Measurements from ENCODE around the gene TIMD4.

TIMD4 gene

DNA sequence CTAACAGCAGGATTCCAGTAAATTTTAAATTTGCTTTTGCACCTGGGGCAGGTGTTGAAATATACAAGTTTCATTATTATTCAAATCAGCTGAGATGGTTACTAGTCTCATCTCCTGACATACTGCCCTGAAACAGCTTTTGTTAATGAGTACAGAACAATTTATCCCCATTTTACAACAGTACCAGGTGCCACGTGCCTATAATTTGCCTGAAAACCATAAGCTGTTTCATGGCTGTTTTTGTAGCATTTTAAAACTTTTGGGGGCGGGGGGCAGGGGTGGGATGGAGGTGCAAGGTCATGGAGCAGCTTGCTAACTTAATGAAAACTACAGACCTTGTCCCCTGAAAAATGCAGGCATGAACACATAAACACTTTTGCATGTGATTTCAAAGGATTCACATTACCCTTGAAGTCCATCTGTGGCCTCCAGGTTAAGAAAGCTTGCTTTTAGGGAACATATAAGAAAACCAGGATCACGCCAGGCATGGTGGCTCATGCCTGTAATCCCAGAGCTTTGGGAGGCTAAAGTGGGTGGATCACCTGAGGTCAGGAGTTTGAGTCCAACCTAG lies 42.1 kb downstream of the TIMD4 start:
- no peak for DNase-seq

DNA sequence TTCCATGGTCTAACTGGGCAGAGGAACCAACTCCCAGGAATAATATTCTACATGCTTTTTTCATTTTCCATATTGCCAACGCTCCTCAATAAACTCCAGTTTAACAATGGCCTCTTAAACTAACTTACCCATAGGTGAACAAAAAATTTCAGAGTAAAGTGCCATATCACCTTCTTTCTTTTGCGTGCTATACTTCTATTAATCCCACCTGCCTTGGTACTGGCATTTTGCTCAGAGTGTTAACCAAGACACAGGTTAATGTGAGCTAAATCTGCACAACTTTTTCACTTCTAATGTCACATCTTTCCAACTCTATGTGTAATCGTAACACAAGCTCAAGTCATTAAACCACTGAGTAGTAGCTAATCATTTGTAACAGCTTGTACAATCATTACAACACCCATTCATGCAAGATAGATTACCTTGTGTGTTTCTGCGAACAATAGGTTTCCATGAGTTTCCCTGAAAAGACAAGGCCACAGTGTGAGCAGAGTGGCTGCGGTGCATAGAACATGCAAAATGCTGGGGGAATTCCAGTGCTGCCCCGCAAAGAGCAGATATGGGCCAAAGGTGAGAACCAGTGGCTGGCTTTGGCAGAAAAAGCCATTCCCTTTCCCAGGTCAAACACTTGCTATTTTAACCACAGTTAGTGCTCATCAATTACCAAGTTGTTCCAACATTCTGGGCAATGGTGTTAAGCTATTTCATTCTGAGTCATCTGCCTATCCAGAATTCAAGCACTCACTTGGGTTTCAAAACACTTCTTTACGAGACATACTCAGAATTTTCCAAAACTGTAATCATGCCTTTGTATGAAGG lies 42.8 kb downstream of the TIMD4 start:
- no peak for DNase-seq

DNA sequence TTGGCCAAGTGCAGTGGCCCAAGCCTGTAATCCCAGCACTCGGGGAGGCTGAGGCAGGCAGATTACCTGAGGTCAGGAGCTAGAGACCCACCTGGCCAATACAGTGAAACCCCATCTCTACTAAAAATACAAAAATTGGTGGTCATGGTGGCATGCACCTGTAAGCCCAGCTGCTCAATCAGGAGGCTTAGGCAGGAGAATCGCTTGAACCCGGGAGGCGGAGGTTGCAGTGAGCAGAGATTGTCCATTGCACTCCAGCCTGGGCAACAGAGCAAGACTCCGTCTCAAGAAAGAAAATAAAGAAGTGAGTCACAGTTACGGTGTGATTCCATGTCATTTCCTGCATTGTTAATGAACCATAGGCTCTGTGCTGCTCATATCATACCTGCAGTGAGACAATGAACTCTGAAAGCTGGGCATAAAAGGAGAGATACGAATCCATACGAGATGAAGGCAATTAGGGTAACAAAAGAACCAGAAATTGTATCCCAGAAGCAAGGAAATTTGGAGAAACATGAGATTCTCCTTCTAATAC lies 44.6 kb downstream of the TIMD4 start:
- no peak for DNase-seq

DNA sequence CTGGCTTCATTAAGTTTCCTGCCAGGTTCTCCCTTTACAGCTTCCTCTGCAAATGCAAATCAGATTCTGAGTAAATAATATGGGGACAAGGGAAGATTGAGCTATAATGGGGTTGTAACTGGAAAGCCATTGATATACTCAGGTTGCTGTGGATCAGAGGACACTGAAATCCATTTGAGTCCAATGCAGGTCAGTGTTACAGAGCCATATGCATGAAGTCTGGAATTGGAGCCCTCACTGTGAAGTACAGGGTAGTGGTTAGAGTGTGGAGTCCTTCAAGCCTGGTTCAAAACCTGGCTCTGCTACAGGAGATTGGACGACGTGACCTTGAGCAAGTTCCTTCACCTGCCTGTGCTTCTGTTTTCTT lies 48.7 kb downstream of the TIMD4 start:
- DNase-seq = no peak

DNA sequence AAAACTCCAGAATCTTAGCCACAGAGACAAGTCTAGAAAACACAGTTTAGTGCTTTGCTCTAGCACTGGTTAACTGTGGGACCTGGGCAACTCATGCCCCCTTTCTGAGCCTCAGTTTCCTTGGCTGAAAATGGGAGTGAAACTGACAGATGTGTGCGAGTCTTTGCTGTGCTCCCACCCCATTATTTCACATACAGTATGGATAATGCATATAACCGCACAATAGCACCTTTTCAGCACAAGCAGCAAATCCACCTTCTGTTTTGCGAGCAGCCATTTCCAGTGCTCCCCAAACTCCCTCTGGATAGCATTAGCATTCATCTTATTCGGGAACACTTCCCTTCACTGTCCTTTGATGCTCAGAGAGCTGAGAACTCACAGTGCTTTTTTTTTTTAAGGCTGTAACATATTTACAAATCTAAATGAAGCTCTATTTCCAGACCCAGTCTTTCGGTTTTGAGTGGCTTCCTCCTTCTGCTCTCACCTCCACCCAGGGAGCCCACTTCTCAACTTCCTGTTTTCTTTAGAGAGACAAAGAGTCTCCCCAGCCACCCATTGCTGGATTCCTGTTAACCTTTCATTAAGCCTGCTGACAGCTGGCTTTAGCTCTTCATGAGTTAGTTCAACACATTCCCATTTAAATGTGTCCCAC lies 49.2 kb downstream of the TIMD4 start:
- peak; percentile 93 for DNase-seq

DNA sequence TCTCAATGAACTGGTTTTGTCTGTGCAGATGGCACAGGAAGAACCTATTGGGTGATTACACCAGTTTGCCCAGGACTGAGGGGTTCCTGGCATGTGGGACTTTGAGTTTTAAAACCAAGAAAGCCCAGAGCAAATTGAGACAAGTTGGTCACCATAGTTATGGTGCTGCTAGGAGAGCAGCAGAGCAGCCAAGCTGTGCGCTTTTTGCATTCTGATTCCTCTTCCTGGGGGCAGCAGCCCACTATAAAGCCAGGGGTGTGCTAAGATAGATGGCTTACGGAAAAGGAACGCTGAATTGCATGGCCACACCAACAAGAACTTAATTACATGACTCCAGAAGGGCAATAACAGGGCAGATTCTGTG lies 49.7 kb downstream of the TIMD4 start:
- no peak for DNase-seq

DNA sequence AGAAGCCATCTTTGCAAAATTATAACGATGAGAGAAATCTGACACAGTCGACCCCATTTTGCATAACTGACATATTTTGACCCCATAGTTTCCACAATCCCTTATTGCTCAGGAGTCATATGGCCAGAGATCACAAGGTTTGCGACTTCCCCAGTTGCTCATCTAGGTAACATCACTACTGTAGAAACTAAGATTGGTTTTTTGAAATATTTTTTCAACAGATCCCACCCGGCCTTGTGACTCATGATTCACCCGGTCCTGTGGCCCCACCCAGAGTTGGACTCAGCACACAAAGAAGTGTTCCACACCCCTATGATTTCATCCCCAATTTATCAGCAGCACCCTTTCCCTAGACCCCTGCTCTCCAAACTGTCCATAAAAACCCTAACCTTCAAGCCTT lies 50.2 kb downstream of the TIMD4 start:
- DNase-seq = no peak

DNA sequence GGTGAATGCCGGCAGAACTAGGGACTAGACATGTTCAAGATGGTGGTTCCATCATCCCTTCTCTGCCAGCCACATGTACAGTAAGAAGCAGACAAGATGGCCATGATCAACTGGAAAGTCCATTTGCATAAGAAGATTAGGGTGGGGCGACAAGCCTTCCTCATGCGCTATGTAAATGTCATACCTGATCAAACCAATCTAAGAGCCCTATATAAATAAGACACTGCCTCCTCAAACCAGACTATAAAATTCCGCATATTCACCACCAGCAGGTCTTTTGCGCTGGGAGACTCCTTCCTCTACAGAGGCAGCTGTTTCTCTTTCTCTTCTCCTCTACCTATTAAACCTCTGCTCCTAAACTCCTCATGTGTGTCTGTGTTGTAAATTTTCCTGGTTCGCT lies 53.8 kb downstream of the TIMD4 start:
- no peak for DNase-seq

DNA sequence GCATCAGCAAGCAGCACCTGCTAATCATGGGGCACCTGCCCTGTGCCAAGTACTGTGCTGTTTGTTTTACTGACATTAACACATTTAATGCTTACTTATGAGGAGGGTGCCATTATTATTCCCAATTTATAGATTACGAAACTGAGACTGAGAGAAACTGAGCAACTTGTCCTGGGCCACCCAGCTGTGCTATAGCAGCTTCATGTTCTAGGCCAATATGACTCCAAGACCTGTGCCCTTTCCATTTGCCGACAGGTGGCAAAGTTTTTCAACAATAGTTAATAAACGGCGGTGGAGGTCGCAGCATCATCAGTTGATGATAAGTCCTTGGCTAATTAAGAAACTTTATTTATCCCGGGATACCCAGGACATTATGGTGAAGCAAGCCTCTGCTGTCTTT lies 55.4 kb downstream of the TIMD4 start:
- no peak for DNase-seq

DNA sequence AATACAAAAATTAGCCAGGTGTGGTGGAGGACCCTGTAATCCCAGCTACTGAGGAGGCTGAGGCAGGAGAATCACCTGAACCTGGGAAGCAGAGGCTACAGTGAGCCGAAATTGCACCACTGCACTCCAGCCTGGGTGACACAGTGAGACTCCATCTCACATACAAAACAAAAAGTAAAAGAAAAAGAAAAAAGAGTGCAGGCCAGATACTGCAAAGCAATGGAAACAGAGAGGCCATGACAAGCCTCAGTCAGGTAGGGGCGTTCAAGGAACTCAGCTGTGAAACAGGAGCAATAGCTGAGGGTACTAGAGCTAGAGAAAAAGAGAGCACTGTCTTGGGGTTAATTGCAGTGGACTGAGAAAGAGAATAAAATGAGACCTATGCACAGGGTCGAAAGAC lies 56.2 kb downstream of the TIMD4 start:
- no peak for DNase-seq

DNA sequence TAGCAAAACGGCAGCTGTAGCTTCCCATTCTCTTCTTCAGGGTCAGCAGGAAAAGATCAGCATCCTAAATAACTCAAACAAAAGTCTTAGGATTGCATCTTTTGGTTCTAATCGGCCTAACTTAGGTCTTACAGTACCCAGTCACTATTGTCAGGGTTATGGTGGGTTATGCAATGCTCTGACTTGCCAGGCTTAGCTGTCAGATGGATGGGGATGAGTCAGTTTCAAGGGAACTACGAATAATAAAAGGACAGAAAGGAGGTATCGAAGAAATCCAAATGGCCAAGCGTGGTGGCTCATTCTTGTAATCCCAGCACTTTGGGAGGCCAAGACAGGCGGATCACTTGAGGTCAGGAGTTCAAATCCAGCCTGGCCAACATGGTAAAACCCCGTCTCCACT lies 66.5 kb downstream of the TIMD4 start:
- no peak for DNase-seq

DNA sequence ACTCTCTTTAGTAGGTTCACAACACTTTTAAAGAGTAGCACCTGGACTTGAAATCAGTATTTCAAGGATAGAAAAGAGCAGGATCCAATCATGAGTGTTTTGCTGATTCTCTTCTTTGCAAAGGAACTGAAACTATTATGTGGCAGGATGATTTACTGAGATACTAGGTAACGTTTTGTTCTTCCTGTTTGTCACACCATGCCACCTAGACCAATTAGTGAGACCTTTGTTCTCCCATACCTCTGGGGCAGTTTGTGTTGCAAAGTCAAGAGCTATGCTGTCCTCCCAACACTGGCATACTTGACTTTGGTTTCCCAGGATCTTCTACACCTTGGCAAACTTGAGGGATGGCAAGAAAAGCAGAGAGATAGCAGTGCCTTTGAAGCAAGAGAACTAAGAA lies 69.5 kb downstream of the TIMD4 start:
- no peak for DNase-seq

DNA sequence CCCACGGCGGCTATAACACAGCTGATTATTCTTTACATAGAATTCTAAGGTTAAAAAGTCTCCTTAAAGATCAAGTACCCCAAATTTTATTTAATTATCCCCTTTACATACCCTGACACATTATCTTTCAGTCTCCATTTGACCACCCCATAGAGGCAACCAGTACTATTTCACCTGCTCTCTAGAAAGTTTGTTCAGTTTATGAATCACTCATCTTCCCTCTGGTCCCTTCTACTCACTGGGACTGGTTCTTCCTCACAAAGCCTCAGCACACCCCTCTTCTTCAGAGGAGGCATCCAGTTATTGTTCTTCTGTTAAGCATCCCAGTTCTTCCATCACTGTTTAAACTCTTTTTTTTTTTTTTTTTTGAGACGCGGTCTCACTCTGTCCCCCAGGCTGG lies 70.2 kb downstream of the TIMD4 start:
- DNase-seq = no peak

DNA sequence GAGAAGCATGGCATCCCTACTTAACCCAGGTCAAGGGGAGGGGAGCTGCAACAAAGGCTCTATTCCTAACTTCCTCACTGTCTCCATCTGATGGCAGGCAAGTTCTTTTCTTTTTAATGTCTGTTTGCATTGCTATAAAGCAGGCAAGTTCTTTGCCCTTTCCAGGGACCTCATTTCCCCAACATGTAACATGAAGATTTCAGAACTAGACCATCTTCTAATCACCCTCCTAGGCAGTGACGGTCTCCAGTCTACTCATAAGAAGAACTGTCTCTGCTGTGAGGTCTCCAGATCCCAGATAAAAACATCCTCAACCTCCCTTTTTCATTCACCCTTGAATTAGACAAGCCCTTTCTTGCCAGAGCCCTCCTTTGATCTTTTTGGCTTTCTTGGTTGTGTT lies 70.8 kb downstream of the TIMD4 start:
- DNase-seq = no peak

DNA sequence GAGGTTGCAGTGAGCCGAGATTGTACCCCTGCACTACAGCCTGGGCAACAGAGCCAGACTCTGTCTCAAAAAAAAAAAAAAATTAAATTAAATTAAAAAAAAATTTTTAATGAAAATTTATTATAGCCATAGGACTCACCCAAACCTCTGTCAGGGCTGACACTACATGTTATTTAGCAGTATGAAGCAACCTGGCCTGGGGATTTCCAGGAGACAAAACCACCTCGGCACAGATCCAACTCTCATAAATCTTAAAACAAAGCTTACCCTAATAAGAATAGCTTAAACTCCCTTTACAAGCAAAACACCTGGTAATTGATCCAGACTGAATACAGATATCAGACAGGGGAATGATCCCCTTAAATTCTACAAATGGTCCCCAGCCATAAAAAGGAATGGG lies 74.5 kb downstream of the TIMD4 start:
- no peak for DNase-seq

DNA sequence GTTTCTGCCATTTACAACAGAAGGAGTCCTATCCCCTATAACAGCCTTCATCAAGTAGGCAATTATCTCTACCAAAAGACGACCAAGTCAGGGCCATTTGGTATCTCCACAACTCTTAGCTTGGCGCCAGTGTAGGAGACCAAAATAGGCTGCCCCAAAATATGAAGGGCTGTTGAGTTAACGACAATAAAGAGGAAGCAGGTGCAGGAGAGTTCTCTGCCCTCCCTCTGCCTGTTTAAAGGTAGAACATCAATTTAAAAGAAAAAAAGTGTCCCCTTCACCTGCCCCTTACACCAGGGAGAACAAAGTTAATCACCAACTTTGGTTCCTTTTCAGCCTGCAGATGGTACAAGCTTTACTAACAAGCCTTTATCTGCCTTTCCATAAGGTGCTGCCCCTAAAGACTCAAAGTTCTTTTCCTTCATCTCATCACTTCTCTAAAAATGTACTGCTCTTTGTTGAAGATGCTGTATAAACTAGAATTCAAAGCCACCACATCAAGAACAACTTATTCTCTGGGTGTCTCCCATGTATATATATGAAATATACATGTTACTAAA lies 79.6 kb downstream of the TIMD4 start:
- DNase-seq = peak; percentile 4

DNA sequence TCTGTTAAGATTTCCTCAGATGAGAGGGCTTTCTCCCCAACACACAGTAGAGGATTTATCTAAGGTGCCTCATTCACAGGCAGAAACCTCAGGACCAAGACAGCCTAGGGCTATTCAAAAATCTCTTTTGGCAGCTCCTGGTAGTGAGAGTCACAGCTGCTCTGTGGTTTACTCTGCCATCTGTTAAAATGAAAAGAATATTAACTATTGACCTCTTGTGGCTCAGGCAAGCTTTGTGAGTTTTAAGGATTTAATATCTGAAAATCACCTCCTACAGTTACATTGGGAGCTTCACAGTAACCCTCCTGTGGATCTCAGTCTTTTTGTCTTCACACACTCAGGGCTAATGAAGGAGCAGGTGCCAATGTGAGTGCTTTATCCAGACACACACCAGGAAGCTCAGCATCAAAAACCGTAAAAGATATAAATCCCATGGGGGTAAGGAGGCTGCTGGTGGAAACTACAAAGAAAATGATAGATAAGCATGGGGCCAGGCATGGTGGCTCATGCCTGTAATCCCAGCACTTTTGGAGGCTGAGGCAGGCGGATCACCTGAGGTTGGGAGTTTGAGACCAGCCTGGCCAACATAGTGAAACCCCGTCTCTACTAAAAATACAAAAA lies 83.3 kb downstream of the TIMD4 start:
- DNase-seq = peak; percentile 41

DNA sequence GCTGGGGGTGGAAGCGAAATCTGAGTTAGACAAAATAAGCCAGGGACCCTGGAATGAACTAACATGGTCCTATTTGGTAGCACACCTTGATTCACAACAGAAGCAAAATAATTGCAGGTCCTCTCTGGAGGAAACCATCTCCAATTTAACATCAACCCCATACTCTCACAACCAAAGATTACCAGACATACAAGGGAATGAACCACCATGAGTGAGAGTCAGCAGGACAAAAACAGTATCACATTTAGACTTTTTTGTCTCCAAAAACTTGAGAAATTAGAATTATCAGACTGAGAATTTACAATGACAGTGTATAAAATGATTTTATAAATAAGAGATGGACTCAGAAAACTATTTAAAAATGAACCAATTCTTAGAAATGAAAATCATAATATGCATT lies 91.8 kb downstream of the TIMD4 start:
- DNase-seq = no peak

DNA sequence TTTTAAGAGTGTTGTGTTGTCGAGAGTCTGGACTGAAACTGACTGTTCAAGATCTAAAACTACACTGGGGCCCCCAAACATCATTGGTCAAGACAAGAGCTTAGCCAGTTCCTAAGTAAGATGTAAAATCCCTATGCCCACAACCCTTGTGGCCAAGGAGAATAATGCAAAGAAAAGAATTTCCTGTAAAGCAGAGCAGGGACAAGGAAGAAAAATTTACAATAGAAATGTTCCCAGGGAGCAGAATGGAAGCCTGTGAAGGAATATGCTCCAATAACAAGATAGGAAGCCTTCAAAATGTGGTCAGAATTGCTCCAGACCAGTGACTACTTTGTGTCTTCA lies 92.6 kb downstream of the TIMD4 start:
- DNase-seq = no peak

All from NCI-H345 (cell line).